Suprapubic skin (tissue), 4 donors: ENCODE results near the gene GPX6.

Experiments
- EP300 ChIP-seq: sonication (generic); formaldehyde crosslinking; IDR thresholded peaks from one replicate; pipeline ENCODE4 v1.6.1; 2017; ENCODE audit warnings: antibody characterized with exemption
- POLR2AphosphoS5 ChIP-seq, 3 donors: sonication (generic); formaldehyde crosslinking; IDR thresholded peaks; one replicate each; pipeline ENCODE4 v1.6.1; 2017; ENCODE audit warnings: antibody characterized with exemption in 3 of 3
- TF ChIP-seq, protein P1 (sequence below), 2 donors: fragments of 200-600 bp in 1 of 2; fragments of 450-650 bp in 1 of 2; sonication (generic) in 1 of 2; IDR thresholded peaks; one replicate each; pipeline ENCODE4 v1.5.1; 2016 to 2019; ENCODE audit warnings: antibody characterized with exemption in 2 of 2, mild to moderate bottlenecking in 1 of 2, moderate library complexity in 1 of 2

DNA sequence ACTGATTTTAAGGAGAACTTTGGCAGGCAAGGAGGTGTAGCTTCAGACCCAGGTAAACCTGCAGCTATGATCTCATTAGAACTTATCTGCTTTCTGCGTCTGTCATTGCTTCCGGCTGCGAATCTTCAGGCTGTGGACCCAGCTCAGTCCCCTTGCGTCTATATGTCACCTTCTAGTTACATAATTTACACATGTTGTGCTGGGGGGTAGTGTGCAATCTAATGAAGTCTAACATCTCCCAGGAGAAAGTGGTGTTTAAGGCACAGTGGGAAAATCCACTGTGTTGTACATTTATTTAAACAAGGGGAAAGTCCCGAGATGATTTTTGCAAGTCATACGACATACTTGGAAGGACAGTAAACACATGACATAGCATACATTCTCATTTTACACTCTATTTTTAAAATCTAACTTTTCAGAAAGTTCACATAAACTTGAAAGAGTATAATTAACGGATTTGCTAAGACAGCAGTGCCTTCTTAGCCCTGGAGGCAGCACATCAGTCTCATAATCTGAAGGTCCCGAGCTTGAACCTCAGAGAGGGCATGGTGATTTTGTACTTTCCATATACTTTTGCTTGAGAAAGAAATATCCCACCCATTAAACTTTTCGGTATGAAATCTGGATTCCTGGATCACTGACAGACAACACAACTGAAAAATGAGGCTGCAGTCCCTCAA lies 35.2 kb downstream of the GPX6 start:
- no peak for TF ChIP-seq POLR2AphosphoS5 (IDR thresholded peaks at IDR 0.05)
- TF ChIP-seq, protein P1, sequence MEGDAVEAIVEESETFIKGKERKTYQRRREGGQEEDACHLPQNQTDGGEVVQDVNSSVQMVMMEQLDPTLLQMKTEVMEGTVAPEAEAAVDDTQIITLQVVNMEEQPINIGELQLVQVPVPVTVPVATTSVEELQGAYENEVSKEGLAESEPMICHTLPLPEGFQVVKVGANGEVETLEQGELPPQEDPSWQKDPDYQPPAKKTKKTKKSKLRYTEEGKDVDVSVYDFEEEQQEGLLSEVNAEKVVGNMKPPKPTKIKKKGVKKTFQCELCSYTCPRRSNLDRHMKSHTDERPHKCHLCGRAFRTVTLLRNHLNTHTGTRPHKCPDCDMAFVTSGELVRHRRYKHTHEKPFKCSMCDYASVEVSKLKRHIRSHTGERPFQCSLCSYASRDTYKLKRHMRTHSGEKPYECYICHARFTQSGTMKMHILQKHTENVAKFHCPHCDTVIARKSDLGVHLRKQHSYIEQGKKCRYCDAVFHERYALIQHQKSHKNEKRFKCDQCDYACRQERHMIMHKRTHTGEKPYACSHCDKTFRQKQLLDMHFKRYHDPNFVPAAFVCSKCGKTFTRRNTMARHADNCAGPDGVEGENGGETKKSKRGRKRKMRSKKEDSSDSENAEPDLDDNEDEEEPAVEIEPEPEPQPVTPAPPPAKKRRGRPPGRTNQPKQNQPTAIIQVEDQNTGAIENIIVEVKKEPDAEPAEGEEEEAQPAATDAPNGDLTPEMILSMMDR (IDR thresholded peaks at IDR 0.05), result no peak
- TF ChIP-seq EP300, result no peak
